ENCODE measurements around the gene KLHL22.
A peak's percentile ranks its signal among the peaks of the same experiment; 100 is the strongest.
"Not testable (repeated sequence)": the region's sequence is repeated elsewhere in the genome, so short reads cannot be mapped to it uniquely, and the experiment has no call there.

KLHL22 gene

GRCh38 chr22:20398420-20398819 lies 97.2 kb downstream of the KLHL22 start:
- no peak overlapping the region for H3K27ac Mint-ChIP-seq
- H3K27me3 Mint-ChIP-seq, result no peaks in the 10 kb centered on the region
- H3K4me3 Mint-ChIP-seq, result no peak overlapping the region
- peaks cover 13% of the 10 kb centered on the region for H3K36me3 Mint-ChIP-seq (ENCODE audit: low read depth)
- no peaks in the 10 kb centered on the region for H3K9me3 Mint-ChIP-seq
- peaks cover 29% of the 10 kb centered on the region for H3K4me1 Mint-ChIP-seq (ENCODE audit: low read depth)

- peaks cover 8% of the 10 kb centered on the region for H3K36me3 Mint-ChIP-seq (ENCODE audit: low read depth)
- H3K27me3 Mint-ChIP-seq, result no peaks in the 10 kb centered on the region
- no peak overlapping the region for H3K4me3 Mint-ChIP-seq
- no peak overlapping the region for H3K27ac Mint-ChIP-seq
- H3K4me1 Mint-ChIP-seq (ENCODE audit: low read depth), result peaks cover 29% of the 10 kb centered on the region
- no peaks in the 10 kb centered on the region for H3K9me3 Mint-ChIP-seq
These were observed 98.1 kb downstream of the KLHL22 start for GRCh38 chr22:20397498-20397897.

- H3K27ac Mint-ChIP-seq, result no peak overlapping the region
These were observed 99.0 kb downstream of the KLHL22 start for GRCh38 chr22:20396639-20397038.

GRCh38 chr22:20395907-20396287 lies 99.7 kb downstream of the KLHL22 start:
- peak overlapping the region; percentile 88 for H3K4me3 Mint-ChIP-seq
- H3K4me1 Mint-ChIP-seq (ENCODE audit: low read depth), result peaks cover 29% of the 10 kb centered on the region
- no peak overlapping the region for H3K27ac Mint-ChIP-seq
- H3K27me3 Mint-ChIP-seq, result no peaks in the 10 kb centered on the region
- peaks cover 8% of the 10 kb centered on the region for H3K36me3 Mint-ChIP-seq (ENCODE audit: low read depth)
- no peaks in the 10 kb centered on the region for H3K9me3 Mint-ChIP-seq

More at GRCh38 chr22:20396639-20397038, 99.0 kb downstream of the KLHL22 start:
- Mint-ChIP-seq H3K27me3 (no peaks in the 10 kb centered on the region), H3K4me3 (no peak overlapping the region), H3K36me3 (ENCODE audit: low read depth) (peaks cover 8% of the 10 kb centered on the region), H3K4me1 (ENCODE audit: low read depth) (peaks cover 29% of the 10 kb centered on the region), H3K9me3 (no peaks in the 10 kb centered on the region)

- H3K27me3 Mint-ChIP-seq, result no peaks in the 10 kb centered on the region
- H3K4me3 Mint-ChIP-seq, result peak overlapping the region; percentile 88
- peaks cover 8% of the 10 kb centered on the region for H3K36me3 Mint-ChIP-seq (ENCODE audit: low read depth)
- H3K4me1 Mint-ChIP-seq (ENCODE audit: low read depth), result peaks cover 29% of the 10 kb centered on the region
- no peaks in the 10 kb centered on the region for H3K9me3 Mint-ChIP-seq
- peak overlapping the region; percentile 73 for H3K27ac Mint-ChIP-seq
These were observed 100.3 kb downstream of the KLHL22 start for GRCh38 chr22:20395181-20395906.

- peak within 1 kb of the TSS; percentile 88 for H3K4me3 Mint-ChIP-seq
These were observed 101.7 kb downstream of the KLHL22 start, which contains the start of gene ZNF74 for GRCh38 chr22:20393705-20394476. ZNF74 (plus strand) TSS chr22:20394151; CDS start chr22:20394629, 478 bp downstream.

GRCh38 chr22:20392983-20393704 lies 102.5 kb downstream of the KLHL22 start:
- H3K27me3 Mint-ChIP-seq, result no peaks in the 10 kb centered on the region
- H3K4me3 Mint-ChIP-seq, result peak overlapping the region; percentile 88
- H3K9me3 Mint-ChIP-seq, result no peaks in the 10 kb centered on the region
- H3K27ac Mint-ChIP-seq, result peak overlapping the region; percentile 94
- H3K36me3 Mint-ChIP-seq (ENCODE audit: low read depth), result peaks cover 4% of the 10 kb centered on the region
- H3K4me1 Mint-ChIP-seq (ENCODE audit: low read depth), result peaks cover 29% of the 10 kb centered on the region

More at GRCh38 chr22:20393705-20394476, 101.7 kb downstream of the KLHL22 start, which contains the start of gene ZNF74:
- Mint-ChIP-seq H3K27ac (peak within 1 kb of the TSS; percentile 94), H3K36me3 (ENCODE audit: low read depth) (peaks cover 4% of the 10 kb centered on the region), H3K27me3 (no peaks in the 10 kb centered on the region), H3K4me1 (ENCODE audit: low read depth) (peaks cover 29% of the 10 kb centered on the region), H3K9me3 (no peaks in the 10 kb centered on the region)

GRCh38 chr22:20392365-20392881 lies 103.2 kb downstream of the KLHL22 start:
- H3K4me3 Mint-ChIP-seq; H3K9me3 Mint-ChIP-seq; H3K27ac Mint-ChIP-seq; H3K36me3 Mint-ChIP-seq (ENCODE audit: low read depth); H3K27me3 Mint-ChIP-seq: not testable (repeated sequence)
- peaks cover 29% of the 10 kb centered on the region for H3K4me1 Mint-ChIP-seq (ENCODE audit: low read depth)

All from stimulated activated naive CD8-positive, alpha-beta T cell treated with anti-CD3 and anti-CD28 coated beads, Interleukin-15, Interleukin-2, amounts not matched to agents 100 ng/mL and 50 ng/mL, for 24 hours (primary cell).